Measurements from ENCODE around the gene RAB42.

DNA sequence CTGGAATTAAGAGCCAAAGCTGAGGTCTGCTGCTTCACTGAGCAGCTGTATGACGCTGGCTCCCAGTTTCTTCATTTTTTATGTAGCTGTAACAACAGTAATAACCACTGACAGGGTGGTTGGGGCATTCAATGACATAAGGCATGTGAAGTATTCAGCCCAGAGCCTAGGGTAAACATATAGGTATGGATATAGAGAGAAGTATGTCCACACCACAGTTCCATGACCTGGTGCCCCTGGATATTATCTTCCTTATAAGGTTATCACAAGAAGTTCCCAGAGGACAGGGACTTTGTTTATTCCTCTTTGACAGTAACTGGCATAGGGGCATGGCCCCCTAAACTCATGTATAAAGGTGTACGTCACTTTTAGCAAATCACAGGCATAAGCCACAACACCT, 14.7 kb downstream of the RAB42 start:
- TF ChIP-seq POLR2A (IDR thresholded peaks at IDR 0.05; ENCODE audit: low read length) (no peak), GATA1 (IDR thresholded peaks at IDR 0.05; ENCODE audit: low read depth, low read length) (no peak)
